Smooth muscle cell (in vitro differentiated cells): Measurements from ENCODE around the gene CKB. TPM values are rescaled to one million over a fixed set of nuclear protein-coding genes. Genes with fewer than 3 reads are reported as not detected.

ENCODE experiments used
- DNase-seq: peaks from one replicate; lab custom pipeline; 2025; ENCODE audit not compliant: unreplicated experiment; lab: John Stamatoyannopoulos, UW
- H2AFZ ChIP-seq: fragments of 200-600 bp; sonication (generic); 2 replicates; pipeline ENCODE4 v1.6.0; 2016; ENCODE audit warnings: antibody characterized with exemption, low read depth, mild to moderate bottlenecking
- H3F3A ChIP-seq: fragments of 200-600 bp; sonication (generic); 2 replicates; pipeline ENCODE4 v1.6.0; 2017; ENCODE audit warnings: antibody characterized with exemption, low read depth
- H3K27ac ChIP-seq: fragments of 200-600 bp; sonication (generic); 2 replicates; pipeline ENCODE4 v1.5.1; 2016; ENCODE audit warnings: low read depth, mild to moderate bottlenecking
- H3K27me3 ChIP-seq: fragments of 200-600 bp; sonication (generic); 2 replicates; pipeline ENCODE4 v1.6.1; 2016; ENCODE audit warnings: low read depth, mild to moderate bottlenecking
- H3K36me3 ChIP-seq: fragments of 200-600 bp; sonication (generic); 2 replicates; pipeline ENCODE4 v1.5.1; 2016; ENCODE audit warnings: low read depth
- H3K4me1 ChIP-seq: fragments of 200-600 bp; sonication (generic); 2 replicates; pipeline ENCODE4 v1.5.1; 2016; ENCODE audit warnings: low read depth
- H3K4me2 ChIP-seq: fragments of 200-600 bp; sonication (generic); 2 replicates; pipeline ENCODE4 v1.6.0; 2016; ENCODE audit warnings: mild to moderate bottlenecking
- H3K4me3 ChIP-seq: fragments of 200-600 bp; sonication (generic); 2 replicates; pipeline ENCODE4 v1.5.1; 2016; ENCODE audit warnings: mild to moderate bottlenecking
- H3K79me2 ChIP-seq: fragments of 200-600 bp; sonication (generic); 2 replicates; pipeline ENCODE4 v1.6.0; 2016; ENCODE audit warnings: low read depth, mild to moderate bottlenecking
- H3K9ac ChIP-seq: fragments of 200-600 bp; sonication (generic); 2 replicates; pipeline ENCODE4 v1.6.0; 2016; ENCODE audit warnings: low read depth
- H3K9me3 ChIP-seq: fragments of 200-600 bp; sonication (generic); replicated peaks from 2 replicates; pipeline ENCODE4 v1.5.1; 2016; ENCODE audit warnings: low read depth
- H4K20me1 ChIP-seq: fragments of 200-600 bp; sonication (generic); 2 replicates; pipeline ENCODE4 v1.6.0; 2016; ENCODE audit warnings: low read depth
- WGBS: methylation state at CpG from one replicate; pipeline ENCODE4 v1.1.7; 2016; ENCODE audit warnings: low lambda C conversion rate; 5-methylcytosine and 5-hydroxymethylcytosine counted together
- polyA plus RNA-seq: library from polyadenylated mRNA; unstranded; fragments of >200 nt; fragmentation: Nextera tagmentation; extraction: Ambion mirVana; gene quantifications from 2 replicates; pipeline ENCODE4 v1.2.1, GENCODE V29; 2016
- total RNA-seq: library from RNA; depleted of rRNA; stranded (reverse); fragments of >200 nt; gene quantifications from 2 replicates; pipeline ENCODE4 v1.2.3, GENCODE V29; 2014
- TF ChIP-seq, protein P1 (sequence below): fragments of 200-600 bp; sonication (generic); IDR thresholded peaks from 2 replicates; pipeline ENCODE4 v1.5.1; 2017; ENCODE audit warnings: borderline replicate concordance, mild to moderate bottlenecking, antibody characterized with exemption; ENCODE audit not compliant: insufficient read depth, poor library complexity, severe bottlenecking

Gene CKB
- total and polyA plus RNA-seq, 2 experiments from 2014 or later = 25.7 to 62.9 TPM

- Histone ChIP-seq H3K36me3 (peaks cover 8% of the 10 kb centered on the region), H3K79me2 (no peaks in the 10 kb centered on the region), H3F3A (peaks cover 10% of the 10 kb centered on the region), H2AFZ (no peak overlapping the region), H3K4me3 (no peak overlapping the region), H3K9me3 (no peaks in the 10 kb centered on the region), H3K9ac (no peak overlapping the region), H3K4me2 (no peak overlapping the region), H3K27ac (no peak overlapping the region), H4K20me1 (peaks cover 45% of the 10 kb centered on the region), H3K4me1 (no peaks in the 10 kb centered on the region), H3K27me3 (no peaks in the 10 kb centered on the region)
- WGBS = 0% methylated on average over 1 of the region's 1 CpG
- no peak for DNase-seq
- TF ChIP-seq, protein P1, sequence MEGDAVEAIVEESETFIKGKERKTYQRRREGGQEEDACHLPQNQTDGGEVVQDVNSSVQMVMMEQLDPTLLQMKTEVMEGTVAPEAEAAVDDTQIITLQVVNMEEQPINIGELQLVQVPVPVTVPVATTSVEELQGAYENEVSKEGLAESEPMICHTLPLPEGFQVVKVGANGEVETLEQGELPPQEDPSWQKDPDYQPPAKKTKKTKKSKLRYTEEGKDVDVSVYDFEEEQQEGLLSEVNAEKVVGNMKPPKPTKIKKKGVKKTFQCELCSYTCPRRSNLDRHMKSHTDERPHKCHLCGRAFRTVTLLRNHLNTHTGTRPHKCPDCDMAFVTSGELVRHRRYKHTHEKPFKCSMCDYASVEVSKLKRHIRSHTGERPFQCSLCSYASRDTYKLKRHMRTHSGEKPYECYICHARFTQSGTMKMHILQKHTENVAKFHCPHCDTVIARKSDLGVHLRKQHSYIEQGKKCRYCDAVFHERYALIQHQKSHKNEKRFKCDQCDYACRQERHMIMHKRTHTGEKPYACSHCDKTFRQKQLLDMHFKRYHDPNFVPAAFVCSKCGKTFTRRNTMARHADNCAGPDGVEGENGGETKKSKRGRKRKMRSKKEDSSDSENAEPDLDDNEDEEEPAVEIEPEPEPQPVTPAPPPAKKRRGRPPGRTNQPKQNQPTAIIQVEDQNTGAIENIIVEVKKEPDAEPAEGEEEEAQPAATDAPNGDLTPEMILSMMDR = no peak
These were observed 25.9 kb downstream of the CKB start for GRCh38 chr14:103496776-103497175.

GRCh38 chr14:103495854-103496253 is 26.8 kb downstream of the CKB start:
- no peaks in the 10 kb centered on the region for H3K9me3 ChIP-seq
- TF ChIP-seq, protein P1 = no peak
- peaks cover 46% of the 10 kb centered on the region for H4K20me1 ChIP-seq
- H3K79me2 ChIP-seq = no peaks in the 10 kb centered on the region
- peaks cover 10% of the 10 kb centered on the region for H3F3A ChIP-seq
- DNase-seq = no peak
- H3K4me2 ChIP-seq = no peak overlapping the region
- H3K4me1 ChIP-seq = no peaks in the 10 kb centered on the region
- no peak overlapping the region for H3K27ac ChIP-seq
- WGBS = 81% methylated on average over 2 of the region's 2 CpGs
- H3K36me3 ChIP-seq = peaks cover 8% of the 10 kb centered on the region
- H3K4me3 ChIP-seq = no peak overlapping the region
- no peaks in the 10 kb centered on the region for H3K27me3 ChIP-seq
- H3K9ac ChIP-seq = no peak overlapping the region
- H2AFZ ChIP-seq = no peak overlapping the region

GRCh38 chr14:103492156-103492925 is 30.3 kb downstream of the CKB start:
- Histone ChIP-seq H3K4me2 (no peak overlapping the region), H3K4me1 (peaks cover 7% of the 10 kb centered on the region), H3K27ac (no peak overlapping the region), H3K4me3 (no peak overlapping the region), H3K79me2 (no peaks in the 10 kb centered on the region), H3K27me3 (no peaks in the 10 kb centered on the region), H3K36me3 (peaks cover 3% of the 10 kb centered on the region), H3K9me3 (no peaks in the 10 kb centered on the region), H4K20me1 (peaks cover 23% of the 10 kb centered on the region), H3K9ac (no peak overlapping the region), H2AFZ (no peak overlapping the region), H3F3A (peaks cover 3% of the 10 kb centered on the region)
- no peak for DNase-seq
- 96% methylated on average over 6 of the region's 6 CpGs for WGBS
- TF ChIP-seq, protein P1 = no peak

DNA sequence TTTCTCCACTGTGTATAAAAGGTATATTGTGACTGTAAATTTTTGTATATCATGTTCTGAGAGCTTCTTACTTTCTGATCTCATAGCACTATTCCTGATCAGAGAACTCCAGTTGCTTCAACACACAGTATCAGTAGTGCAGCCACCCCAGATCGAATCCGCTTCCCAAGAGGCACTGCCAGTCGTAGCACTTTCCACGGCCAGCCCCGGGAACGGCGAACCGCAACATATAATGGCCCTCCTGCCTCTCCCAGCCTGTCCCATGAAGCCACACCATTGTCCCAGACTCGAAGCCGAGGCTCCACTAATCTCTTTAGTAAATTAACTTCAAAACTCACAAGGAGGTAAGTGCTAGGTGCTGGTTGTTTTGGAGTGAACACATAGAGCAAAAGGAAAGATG is 30.9 kb downstream of the CKB start:
- Histone ChIP-seq H3K27ac (no peak overlapping the region), H3K4me1 (peaks cover 7% of the 10 kb centered on the region), H3K4me3 (no peak overlapping the region), H3K79me2 (no peaks in the 10 kb centered on the region), H3K4me2 (no peak overlapping the region), H4K20me1 (peaks cover 17% of the 10 kb centered on the region), H3F3A (no peaks in the 10 kb centered on the region), H3K36me3 (no peaks in the 10 kb centered on the region), H3K27me3 (no peaks in the 10 kb centered on the region), H3K9me3 (no peaks in the 10 kb centered on the region), H2AFZ (no peak overlapping the region), H3K9ac (no peak overlapping the region)
- DNase-seq = no peak
- WGBS = 93% methylated on average over 10 of the region's 10 CpGs
- TF ChIP-seq, protein P1 = no peak
